Stimulated activated CD8-positive, alpha-beta memory T cell treated with anti-CD3 and anti-CD28 coated beads, Interleukin-12 subunit alpha, Interleukin-12 subunit beta, amount 100 ng/mL, for 24 hours (primary cell): Measurements from ENCODE around the gene TUBA4A.
A peak's percentile ranks its signal among the peaks of the same experiment; 100 is the strongest.
"Not testable (repeated sequence)": the region's sequence is repeated elsewhere in the genome, so short reads cannot be mapped to it uniquely, and the experiment has no call there.

ENCODE experiments used
- DNase-seq: peaks from one replicate; pipeline ENCODE4 v3.0.0-alpha.2; 2020; ENCODE audit errors: extremely low read depth

Gene TUBA4A

DNA sequence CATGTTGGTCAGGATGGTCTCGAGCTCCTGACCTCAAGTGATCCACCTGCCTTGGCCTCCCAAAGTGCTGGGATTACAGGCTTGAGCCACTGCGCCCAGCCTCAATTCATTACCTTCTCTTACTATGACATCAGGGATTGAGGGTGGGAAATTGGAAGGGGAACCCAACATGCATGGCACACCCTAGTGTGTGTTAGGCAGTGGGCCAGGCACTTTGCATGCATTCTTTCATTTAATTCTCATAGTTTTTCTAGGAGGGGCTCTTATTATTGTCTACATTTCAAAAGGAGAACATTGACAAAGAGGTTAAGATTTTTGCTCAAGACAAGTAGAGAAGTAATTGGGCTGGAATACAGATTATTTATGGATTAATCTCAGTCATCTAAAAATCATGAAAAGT, 14.6 kb upstream of the TUBA4A start:
- no peak for DNase-seq

GRCh38 chr2:219266886-219267285, 13.2 kb upstream of the TUBA4A start:
- no peak for DNase-seq

DNA sequence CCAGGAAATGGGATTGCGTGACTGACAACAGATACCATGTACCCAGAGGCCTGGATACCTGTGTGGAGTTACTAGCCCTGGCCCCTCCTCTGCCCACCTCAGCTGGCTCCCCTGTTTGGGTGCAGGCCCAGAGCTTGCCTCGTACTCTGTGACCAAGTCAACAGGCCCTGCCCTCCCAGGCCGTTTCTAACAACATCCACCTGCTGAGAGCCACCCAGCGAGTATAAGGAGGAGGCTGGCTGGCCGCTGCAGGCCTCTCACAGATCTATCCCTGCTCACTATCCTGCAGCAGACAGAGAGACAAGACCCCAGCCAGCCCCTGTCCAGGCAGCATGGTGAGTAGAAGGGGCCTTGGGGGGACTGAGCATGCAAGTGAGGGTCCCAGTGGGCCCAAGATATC, 12.5 kb upstream of the TUBA4A start:
- DNase-seq, result no peak

DNA sequence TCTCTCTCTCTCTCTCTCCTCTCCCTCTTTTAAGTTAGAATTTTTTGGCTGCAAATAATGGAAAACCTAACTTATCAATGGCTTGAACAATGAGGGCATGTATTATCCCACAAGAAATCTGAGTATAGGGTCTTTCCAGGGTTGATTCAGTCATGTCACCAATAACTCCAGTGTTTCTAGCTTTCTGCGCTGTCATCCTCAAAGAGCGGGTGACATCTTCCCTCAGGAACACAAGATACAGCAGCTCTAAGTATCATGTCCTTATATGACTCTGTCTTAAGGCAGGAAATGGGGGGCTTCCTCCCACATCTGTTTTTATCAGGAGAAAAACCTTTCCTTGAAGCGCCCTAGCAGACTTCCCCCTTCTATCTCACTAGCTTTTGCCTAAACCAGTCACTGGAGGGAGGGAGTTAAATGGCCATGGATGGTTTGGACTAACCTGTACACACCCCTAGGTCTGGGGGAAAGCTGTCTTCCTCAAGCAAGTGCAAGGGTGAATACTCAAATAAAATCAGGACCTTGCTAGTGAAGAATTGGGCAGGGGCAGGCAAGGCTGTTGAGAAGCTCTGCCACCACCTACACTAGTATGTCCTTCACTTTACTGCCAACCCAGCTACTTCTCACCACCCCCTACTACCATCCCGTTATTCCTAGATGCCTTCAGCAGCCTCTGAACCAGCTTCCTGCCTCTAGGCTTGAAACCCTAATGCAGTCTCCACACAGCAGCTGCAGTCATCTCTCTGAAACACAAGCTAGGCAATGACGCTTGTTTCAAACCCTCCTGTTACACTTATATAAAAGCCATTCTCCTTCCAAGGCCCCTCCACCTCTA, 7.5 kb upstream of the TUBA4A start:
- DNase-seq, result no peak

- not testable (repeated sequence) for DNase-seq
These were observed 5.2 kb upstream of the TUBA4A start for GRCh38 chr2:219258942-219259341.

- DNase-seq, result no peak
These were observed 978 bp upstream of the TUBA4A start for GRCh38 chr2:219254590-219255201.

GRCh38 chr2:219252900-219253752, 592 bp downstream of the TUBA4A start, which contains the start of gene TUBA4B:
TSS of gene TUBA4B (plus strand) at chr2:219253243. CDS start at chr2:219253408, 165 bp downstream.
- DNase-seq, result no peak

GRCh38 chr2:219252570-219252899, 1.2 kb downstream of the TUBA4A start:
- DNase-seq, result no peak

- DNase-seq, result no peak
These were observed 1.6 kb downstream of the TUBA4A start for GRCh38 chr2:219252084-219252483.

GRCh38 chr2:219251656-219252055, 2.1 kb downstream of the TUBA4A start:
- DNase-seq, result no peak

DNA sequence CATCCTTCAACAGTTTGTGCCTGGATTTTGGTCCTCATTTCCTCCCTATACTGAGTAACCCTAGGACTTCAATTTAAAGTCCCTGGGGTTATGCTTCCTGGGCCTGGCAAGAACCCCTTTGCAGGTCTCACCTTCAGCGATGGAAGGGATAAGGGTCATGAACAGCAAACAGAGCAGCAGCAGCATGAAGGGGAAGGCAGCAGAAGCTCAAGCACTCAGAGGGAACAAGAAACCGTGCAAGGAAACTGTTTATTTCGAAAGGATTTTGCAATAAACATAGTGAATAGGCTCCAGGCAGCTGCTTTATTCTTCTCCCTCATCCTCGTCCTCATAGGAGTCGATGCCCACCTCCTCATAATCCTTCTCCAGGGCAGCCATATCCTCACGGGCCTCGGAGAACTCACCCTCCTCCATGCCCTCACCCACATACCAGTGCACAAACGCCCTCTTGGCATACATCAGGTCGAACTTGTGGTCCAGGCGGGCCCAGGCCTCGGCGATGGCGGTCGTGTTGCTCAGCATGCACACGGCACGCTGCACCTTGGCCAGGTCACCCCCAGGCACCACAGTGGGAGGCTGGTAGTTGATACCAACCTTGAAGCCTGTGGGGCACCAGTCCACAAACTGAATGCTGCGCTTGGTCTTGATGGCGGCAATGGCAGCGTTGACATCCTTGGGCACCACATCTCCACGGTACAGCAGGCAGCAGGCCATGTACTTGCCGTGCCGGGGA, 3.5 kb downstream of the TUBA4A start:
- DNase-seq, result no peak

GRCh38 chr2:219249203-219249980, 4.3 kb downstream of the TUBA4A start:
- DNase-seq, result no peak

GRCh38 chr2:219248845-219249202, 4.9 kb downstream of the TUBA4A start:
- no peak for DNase-seq

DNA sequence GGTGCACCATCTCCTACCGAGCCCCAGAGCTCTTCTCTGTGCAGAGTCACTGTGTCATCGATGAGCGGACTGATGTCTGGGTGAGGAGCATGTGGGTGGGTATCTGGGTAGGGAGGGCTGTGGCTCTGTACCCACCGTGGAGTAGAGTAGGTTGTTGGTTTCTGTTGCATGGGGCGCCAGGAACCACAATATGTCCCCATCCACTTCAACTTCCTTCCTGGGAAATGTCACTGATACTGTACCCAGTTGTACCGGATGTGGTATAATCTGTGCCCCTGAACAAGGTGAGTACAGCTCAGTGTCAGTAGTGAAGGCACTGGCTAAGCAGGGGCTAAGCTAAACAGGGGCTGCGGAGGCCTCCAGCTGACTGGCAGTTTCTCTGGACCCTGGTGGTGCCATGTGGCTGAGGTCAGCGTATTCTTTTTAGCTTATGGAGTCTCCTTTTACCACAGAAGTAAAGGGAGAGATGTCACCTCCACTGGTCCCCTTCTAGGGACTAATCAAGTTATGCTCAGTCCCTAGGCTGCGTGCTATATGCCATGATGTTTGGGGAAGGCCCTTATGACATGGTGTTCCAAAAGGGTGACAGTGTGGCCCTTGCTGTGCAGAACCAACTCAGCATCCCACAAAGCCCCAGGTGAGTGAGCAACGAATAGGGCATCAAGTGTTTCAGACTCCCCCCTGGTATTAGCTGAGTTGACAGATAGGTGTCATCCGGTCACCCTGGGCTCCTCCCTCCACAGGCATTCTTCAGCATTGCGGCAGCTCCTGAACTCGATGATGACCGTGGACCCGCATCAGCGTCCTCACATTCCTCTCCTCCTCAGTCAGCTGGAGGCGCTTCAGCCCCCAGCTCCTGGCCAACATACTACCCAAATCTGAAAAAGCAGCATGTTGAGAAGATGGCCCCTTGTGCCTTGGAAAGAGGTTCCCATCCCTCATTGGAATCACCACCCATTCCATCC, 5.8 kb downstream of the TUBA4A start:
- DNase-seq, result no peak

DNA sequence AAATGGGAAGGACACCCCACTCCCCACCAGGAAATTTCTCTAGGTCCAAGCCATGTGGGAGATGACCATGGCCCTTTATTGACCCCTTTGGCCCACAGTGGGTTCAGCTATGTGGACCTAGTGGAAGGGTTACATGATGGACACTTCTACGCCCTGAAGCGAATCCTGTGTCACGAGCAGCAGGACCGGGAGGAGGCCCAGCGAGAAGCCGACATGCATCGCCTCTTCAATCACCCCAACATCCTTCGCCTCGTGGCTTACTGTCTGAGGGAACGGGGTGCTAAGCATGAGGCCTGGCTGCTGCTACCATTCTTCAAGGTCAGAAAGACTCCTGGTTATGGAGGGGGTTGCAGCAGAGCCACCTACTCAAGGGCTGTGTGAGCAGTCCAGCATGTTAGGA, 7.2 kb downstream of the TUBA4A start:
- DNase-seq, result no peak

- no peak for DNase-seq
These were observed 7.9 kb downstream of the TUBA4A start for GRCh38 chr2:219245899-219246230.

- peak; percentile 73 for DNase-seq
These were observed 8.4 kb downstream of the TUBA4A start, which contains the start of the genes GLB1L and STK16 for GRCh38 chr2:219245148-219245898. TSS of gene GLB1L (minus strand) at chr2:219245444. CDS start at chr2:219243573, 1,871 bp downstream. TSS of gene STK16 (plus strand) at chr2:219245479. CDS start at chr2:219246000, 521 bp downstream.

DNA sequence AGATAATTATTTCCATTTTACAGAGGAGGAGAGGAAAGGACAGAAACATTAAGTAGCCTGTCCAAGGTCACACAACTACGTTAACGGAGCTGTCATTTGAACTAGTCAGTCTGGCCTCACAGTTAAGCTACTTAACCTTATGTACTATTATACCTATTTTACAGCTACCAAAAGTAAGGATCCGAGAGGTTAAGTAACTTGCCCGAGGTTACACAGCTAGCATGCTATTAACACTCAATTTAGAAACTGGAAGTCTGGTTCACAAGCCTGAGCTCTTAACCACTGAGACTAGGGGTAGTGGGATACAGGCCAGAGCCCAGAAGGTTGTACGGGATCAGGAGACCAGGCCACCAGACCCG, 8.9 kb downstream of the TUBA4A start:
- no peak for DNase-seq

DNA sequence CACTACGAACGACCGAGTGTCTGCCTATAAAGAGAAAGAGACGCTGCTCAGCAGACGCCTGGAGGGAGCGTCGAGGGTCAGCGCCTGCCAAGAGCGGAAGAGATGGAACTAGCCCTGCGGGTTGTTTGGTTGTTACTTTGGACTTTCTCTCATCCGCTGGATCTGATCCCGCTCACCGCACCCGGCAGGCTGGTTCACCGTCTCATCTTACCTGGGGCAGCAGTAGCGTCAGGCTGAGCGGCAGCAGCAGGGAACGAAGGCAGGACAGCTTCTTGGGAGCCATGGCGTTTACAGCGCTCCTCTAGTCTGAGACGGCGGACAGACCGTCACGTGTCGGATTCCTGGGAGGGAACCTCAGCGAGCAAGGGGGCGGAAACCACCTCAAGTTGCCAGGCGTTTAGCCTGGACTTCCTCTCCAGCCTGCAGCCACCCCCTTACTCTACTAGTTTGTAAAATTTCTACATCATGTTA, 10.4 kb downstream of the TUBA4A start:
- no peak for DNase-seq
